Amniotic stem cell (primary cell): ENCODE measurements around the gene GIPC2.
"Not testable (repeated sequence)": the region's sequence is repeated elsewhere in the genome, so short reads cannot be mapped to it uniquely, and the experiment has no call there.

Experiments
- DNase-seq: peaks from one replicate; lab custom pipeline; 2025; lab: John Stamatoyannopoulos, UW

The GIPC2 gene

GRCh38 chr1:78068681-78069283 lies 23.0 kb downstream of the GIPC2 start:
- no peak for DNase-seq

GRCh38 chr1:78069784-78070183 lies 24.0 kb downstream of the GIPC2 start:
- no peak for DNase-seq

- no peak for DNase-seq
Measured at GRCh38 chr1:78070210-78070609, 24.4 kb downstream of the GIPC2 start.

GRCh38 chr1:78070758-78071157 lies 25.0 kb downstream of the GIPC2 start:
- no peak for DNase-seq

- no peak for DNase-seq
Measured at GRCh38 chr1:78071696-78072095, 25.9 kb downstream of the GIPC2 start.

- DNase-seq, result no peak
Measured at GRCh38 chr1:78072216-78072615, 26.4 kb downstream of the GIPC2 start.

GRCh38 chr1:78073441-78073840 lies 27.7 kb downstream of the GIPC2 start:
- no peak for DNase-seq

GRCh38 chr1:78075621-78076020 lies 29.9 kb downstream of the GIPC2 start:
- DNase-seq, result no peak

- no peak for DNase-seq
Measured at GRCh38 chr1:78078358-78078757, 32.6 kb downstream of the GIPC2 start.

GRCh38 chr1:78079580-78079979 lies 33.8 kb downstream of the GIPC2 start:
- no peak for DNase-seq

GRCh38 chr1:78080767-78081166 lies 35.0 kb downstream of the GIPC2 start:
- DNase-seq, result no peak

- peak; percentile 41 for DNase-seq
Measured at GRCh38 chr1:78081980-78082860, 36.5 kb downstream of the GIPC2 start.

- not testable (repeated sequence) for DNase-seq
Measured at GRCh38 chr1:78084639-78085038, 38.9 kb downstream of the GIPC2 start.

GRCh38 chr1:78086697-78087096 lies 40.9 kb downstream of the GIPC2 start:
- no peak for DNase-seq

- DNase-seq, result no peak
Measured at GRCh38 chr1:78088015-78088414, 42.2 kb downstream of the GIPC2 start.

GRCh38 chr1:78088486-78088885 lies 42.7 kb downstream of the GIPC2 start:
- no peak for DNase-seq

GRCh38 chr1:78089010-78089409 lies 43.2 kb downstream of the GIPC2 start:
- DNase-seq, result no peak

GRCh38 chr1:78090472-78091133 lies 44.8 kb downstream of the GIPC2 start:
- DNase-seq, result no peak

- no peak for DNase-seq
Measured at GRCh38 chr1:78091215-78091813, 45.5 kb downstream of the GIPC2 start.

GRCh38 chr1:78091886-78092285 lies 46.1 kb downstream of the GIPC2 start:
- no peak for DNase-seq

- peak; percentile 27 for DNase-seq
Measured at GRCh38 chr1:78092643-78093042, 46.9 kb downstream of the GIPC2 start.

GRCh38 chr1:78093560-78093959 lies 47.8 kb downstream of the GIPC2 start:
- no peak for DNase-seq

- no peak for DNase-seq
Measured at GRCh38 chr1:78094639-78095038, 48.9 kb downstream of the GIPC2 start.
